HG02840 (cell line): ENCODE measurements around the gene HMX2.

Experiments
- ATAC-seq: cut with Tn5 transposase; IDR thresholded peaks from one replicate; pipeline ENCODE4 v1.9.1; 2021; ENCODE audit warnings: mild to moderate bottlenecking, moderate library complexity, moderate number of reproducible peaks; ENCODE audit not compliant: unreplicated experiment, low FRiP score

The HMX2 gene

GRCh38 chr10:123147635-123148413, at the start of gene HMX2:
HMX2 (plus strand) TSS chr10:123148136; CDS start chr10:123148379, 243 bp downstream.
- no peak for ATAC-seq

- ATAC-seq: no peak
Measured at GRCh38 chr10:123100030-123100762, 47.7 kb upstream of the HMX2 start.

- no peak for ATAC-seq
Measured at GRCh38 chr10:123101872-123102271, 46.1 kb upstream of the HMX2 start.

GRCh38 chr10:123102673-123103072, 45.3 kb upstream of the HMX2 start:
- ATAC-seq: no peak

GRCh38 chr10:123103944-123104343, 44.0 kb upstream of the HMX2 start:
- no peak for ATAC-seq

- ATAC-seq: no peak
Measured at GRCh38 chr10:123109466-123109865, 38.5 kb upstream of the HMX2 start.

GRCh38 chr10:123117644-123118417, 30.1 kb upstream of the HMX2 start:
- ATAC-seq: no peak

- ATAC-seq: no peak
Measured at GRCh38 chr10:123119081-123119480, 28.9 kb upstream of the HMX2 start.

- ATAC-seq: no peak
Measured at GRCh38 chr10:123126246-123126645, 21.7 kb upstream of the HMX2 start.

- no peak for ATAC-seq
Measured at GRCh38 chr10:123129618-123130271, 18.2 kb upstream of the HMX2 start.

- no peak for ATAC-seq
Measured at GRCh38 chr10:123132576-123133477, 15.1 kb upstream of the HMX2 start.

GRCh38 chr10:123133541-123134342, 14.2 kb upstream of the HMX2 start:
- no peak for ATAC-seq

GRCh38 chr10:123134343-123134914, 13.5 kb upstream of the HMX2 start:
- ATAC-seq: no peak

- ATAC-seq: no peak
Measured at GRCh38 chr10:123134915-123135414, 13.0 kb upstream of the HMX2 start.

GRCh38 chr10:123135415-123136141, 12.4 kb upstream of the HMX2 start, which contains the start of gene HMX3:
HMX3 (plus strand) TSS chr10:123135970; CDS start chr10:123136051, 81 bp downstream.
- ATAC-seq: no peak

- ATAC-seq: no peak
Measured at GRCh38 chr10:123136221-123136805, 11.6 kb upstream of the HMX2 start.
